Hematopoietic multipotent progenitor cell treated with erythropoietin and hydrocortisone succinate and interleukin-3 and kit ligand, for 17 days (in vitro differentiated cells): ENCODE measurements around the gene PRICKLE3.
A peak's percentile ranks its signal among the peaks of the same experiment; 100 is the strongest.

Source experiments
- DNase-seq: peaks from one replicate; pipeline ENCODE4 v3.0.0-alpha.2; 2015; ENCODE audit warnings: low spot score

Gene PRICKLE3

GRCh38 chrX:49186125-49187027 lies at the start of gene PRICKLE3:
Gene PRICKLE3 (minus strand): TSS chrX:49186373. CDS start chrX:49186297, 76 bp downstream.
- DNase-seq: peak; percentile 44

- no peak for DNase-seq
Observed at GRCh38 chrX:49233887-49234555, 47.8 kb upstream of the PRICKLE3 start.

GRCh38 chrX:49233176-49233575 lies 47.0 kb upstream of the PRICKLE3 start, which contains the start of gene CACNA1F:
Gene CACNA1F (minus strand): TSS chrX:49233340. CDS start chrX:49233309, 31 bp downstream.
- no peak for DNase-seq

GRCh38 chrX:49232525-49232924 lies 46.4 kb upstream of the PRICKLE3 start:
- DNase-seq: no peak

- DNase-seq: no peak
Observed at GRCh38 chrX:49231333-49232000, 45.3 kb upstream of the PRICKLE3 start.

- peak; percentile 5 for DNase-seq
Observed at GRCh38 chrX:49230500-49231232, 44.5 kb upstream of the PRICKLE3 start.

GRCh38 chrX:49228185-49228584 lies 42.0 kb upstream of the PRICKLE3 start:
- no peak for DNase-seq

GRCh38 chrX:49227726-49228125 lies 41.6 kb upstream of the PRICKLE3 start:
- DNase-seq: no peak

GRCh38 chrX:49226946-49227345 lies 40.8 kb upstream of the PRICKLE3 start:
- DNase-seq: no peak

- DNase-seq: no peak
Observed at GRCh38 chrX:49225858-49226257, 39.7 kb upstream of the PRICKLE3 start.

GRCh38 chrX:49221868-49222267 lies 35.7 kb upstream of the PRICKLE3 start:
- DNase-seq: no peak

- no peak for DNase-seq
Observed at GRCh38 chrX:49220100-49220499, 33.9 kb upstream of the PRICKLE3 start.

- no peak for DNase-seq
Observed at GRCh38 chrX:49214996-49215526, 28.9 kb upstream of the PRICKLE3 start.

GRCh38 chrX:49214416-49214815 lies 28.2 kb upstream of the PRICKLE3 start:
- no peak for DNase-seq

- DNase-seq: no peak
Observed at GRCh38 chrX:49212861-49213260, 26.7 kb upstream of the PRICKLE3 start.

GRCh38 chrX:49212209-49212608 lies 26.0 kb upstream of the PRICKLE3 start:
- DNase-seq: no peak

GRCh38 chrX:49211074-49211473 lies 24.9 kb upstream of the PRICKLE3 start:
- no peak for DNase-seq

- DNase-seq: no peak
Observed at GRCh38 chrX:49210406-49210805, 24.2 kb upstream of the PRICKLE3 start.

GRCh38 chrX:49209434-49210251 lies 23.5 kb upstream of the PRICKLE3 start:
- no peak for DNase-seq

GRCh38 chrX:49208399-49208798 lies 22.2 kb upstream of the PRICKLE3 start:
- no peak for DNase-seq

- no peak for DNase-seq
Observed at GRCh38 chrX:49206543-49206942, 20.4 kb upstream of the PRICKLE3 start.
